ENCODE data around the gene ZBTB21.

- TF ChIP-seq POLR2A (IDR thresholded peaks at IDR 0.05), result no peak
- TF ChIP-seq, protein P1, sequence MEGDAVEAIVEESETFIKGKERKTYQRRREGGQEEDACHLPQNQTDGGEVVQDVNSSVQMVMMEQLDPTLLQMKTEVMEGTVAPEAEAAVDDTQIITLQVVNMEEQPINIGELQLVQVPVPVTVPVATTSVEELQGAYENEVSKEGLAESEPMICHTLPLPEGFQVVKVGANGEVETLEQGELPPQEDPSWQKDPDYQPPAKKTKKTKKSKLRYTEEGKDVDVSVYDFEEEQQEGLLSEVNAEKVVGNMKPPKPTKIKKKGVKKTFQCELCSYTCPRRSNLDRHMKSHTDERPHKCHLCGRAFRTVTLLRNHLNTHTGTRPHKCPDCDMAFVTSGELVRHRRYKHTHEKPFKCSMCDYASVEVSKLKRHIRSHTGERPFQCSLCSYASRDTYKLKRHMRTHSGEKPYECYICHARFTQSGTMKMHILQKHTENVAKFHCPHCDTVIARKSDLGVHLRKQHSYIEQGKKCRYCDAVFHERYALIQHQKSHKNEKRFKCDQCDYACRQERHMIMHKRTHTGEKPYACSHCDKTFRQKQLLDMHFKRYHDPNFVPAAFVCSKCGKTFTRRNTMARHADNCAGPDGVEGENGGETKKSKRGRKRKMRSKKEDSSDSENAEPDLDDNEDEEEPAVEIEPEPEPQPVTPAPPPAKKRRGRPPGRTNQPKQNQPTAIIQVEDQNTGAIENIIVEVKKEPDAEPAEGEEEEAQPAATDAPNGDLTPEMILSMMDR (IDR thresholded peaks at IDR 0.05), result no peak
These were observed 27.8 kb upstream of the ZBTB21 start for GRCh38 chr21:42037943-42038342.
